ENCODE results near the gene CEP55.
"Not testable (repeated sequence)": the region's sequence is repeated elsewhere in the genome, so short reads cannot be mapped to it uniquely, and the experiment has no call there.

The CEP55 gene

GRCh38 chr10:93503075-93503474, 6.7 kb downstream of the CEP55 start:
- FAIRE-seq (peak; percentile 46), DNase-seq (ENCODE audit: extremely low spot score, insufficient read length, low read depth) (no peak)

GRCh38 chr10:93505075-93505474, 8.7 kb downstream of the CEP55 start:
- FAIRE-seq = no peak
- DNase-seq (ENCODE audit: extremely low spot score, insufficient read length, low read depth) = no peak

GRCh38 chr10:93509816-93510215, 13.4 kb downstream of the CEP55 start:
- DNase-seq (ENCODE audit: extremely low spot score, insufficient read length, low read depth) (no peak), FAIRE-seq (no peak)

- FAIRE-seq (no peak), DNase-seq (ENCODE audit: extremely low spot score, insufficient read length, low read depth) (no peak)
Measured at GRCh38 chr10:93512565-93512964, 16.2 kb downstream of the CEP55 start.

GRCh38 chr10:93513091-93513490, 16.7 kb downstream of the CEP55 start:
- FAIRE-seq (no peak), DNase-seq (ENCODE audit: extremely low spot score, insufficient read length, low read depth) (no peak)

GRCh38 chr10:93514521-93514920, 18.1 kb downstream of the CEP55 start:
- DNase-seq (ENCODE audit: extremely low spot score, insufficient read length, low read depth) (no peak), FAIRE-seq (no peak)

GRCh38 chr10:93515071-93516005, 18.9 kb downstream of the CEP55 start:
- DNase-seq (ENCODE audit: extremely low spot score, insufficient read length, low read depth) (no peak), FAIRE-seq (no peak)

GRCh38 chr10:93516006-93516380, 19.6 kb downstream of the CEP55 start:
- FAIRE-seq = no peak

GRCh38 chr10:93518531-93518930, 22.1 kb downstream of the CEP55 start:
- FAIRE-seq (no peak), DNase-seq (ENCODE audit: extremely low spot score, insufficient read length, low read depth) (no peak)

More at GRCh38 chr10:93516006-93516380, 19.6 kb downstream of the CEP55 start:
- no peak for DNase-seq (ENCODE audit: extremely low spot score, insufficient read length, low read depth)

GRCh38 chr10:93535293-93535692, 38.9 kb downstream of the CEP55 start:
- no peak for FAIRE-seq

GRCh38 chr10:93540871-93541270, 44.5 kb downstream of the CEP55 start:
- not testable (repeated sequence) for DNase-seq (ENCODE audit: extremely low spot score, insufficient read length, low read depth); FAIRE-seq

More at GRCh38 chr10:93535293-93535692, 38.9 kb downstream of the CEP55 start:
- no peak for DNase-seq (ENCODE audit: extremely low spot score, insufficient read length, low read depth)

- FAIRE-seq (no peak), DNase-seq (ENCODE audit: extremely low spot score, insufficient read length, low read depth) (no peak)
Measured at GRCh38 chr10:93541402-93542357, 45.3 kb downstream of the CEP55 start.

- DNase-seq (ENCODE audit: extremely low spot score, insufficient read length, low read depth) (no peak), FAIRE-seq (no peak)
Measured at GRCh38 chr10:93542358-93542791, 46.0 kb downstream of the CEP55 start.

- not testable (repeated sequence) for DNase-seq (ENCODE audit: extremely low spot score, insufficient read length, low read depth); FAIRE-seq
Measured at GRCh38 chr10:93546995-93547394, 50.6 kb downstream of the CEP55 start.

- no peak for DNase-seq (ENCODE audit: extremely low spot score, insufficient read length, low read depth)
- FAIRE-seq = no peak
Measured at GRCh38 chr10:93547522-93547921, 51.1 kb downstream of the CEP55 start.

GRCh38 chr10:93548376-93549071, 52.1 kb downstream of the CEP55 start:
- no peak for DNase-seq (ENCODE audit: extremely low spot score, insufficient read length, low read depth)
- no peak for FAIRE-seq

- no peak for DNase-seq (ENCODE audit: extremely low spot score, insufficient read length, low read depth)
- FAIRE-seq = no peak
Measured at GRCh38 chr10:93550606-93551005, 54.2 kb downstream of the CEP55 start.

GRCh38 chr10:93552780-93553179, 56.4 kb downstream of the CEP55 start:
- DNase-seq (ENCODE audit: extremely low spot score, insufficient read length, low read depth) (no peak), FAIRE-seq (no peak)

- no peak for DNase-seq (ENCODE audit: extremely low spot score, insufficient read length, low read depth)
- FAIRE-seq = no peak
Measured at GRCh38 chr10:93553482-93554315, 57.3 kb downstream of the CEP55 start.
